ENCODE data around the gene KIAA1210.

DNA sequence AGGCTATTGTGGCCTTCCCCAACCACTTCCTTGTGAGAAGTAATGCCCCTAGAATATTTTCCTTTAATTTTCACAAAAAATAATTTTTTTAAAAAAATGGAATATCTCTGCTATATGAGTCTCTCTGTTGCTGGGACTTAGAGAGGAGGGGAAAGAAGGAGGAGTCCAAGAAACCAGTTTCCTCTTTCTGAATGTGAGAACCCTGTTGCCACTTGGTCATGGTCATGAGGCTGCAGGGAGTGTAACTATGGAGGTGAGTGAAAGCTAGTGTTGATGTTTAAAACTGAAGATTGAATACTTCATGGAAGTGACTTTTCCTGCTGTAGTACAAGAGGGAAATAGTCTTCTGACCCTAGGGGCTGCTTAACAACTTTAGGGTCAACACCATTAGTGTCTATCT, 20.4 kb downstream of the KIAA1210 start:
- TF ChIP-seq POLR2AphosphoS5 (IDR thresholded peaks at IDR 0.05; ENCODE audit: low read depth): no peak
- no peak for TF ChIP-seq CTCF (conservative IDR thresholded peaks at IDR 0.05; ENCODE audit: low read depth in 2 of 2)
- no peak for TF ChIP-seq JUNB (IDR thresholded peaks at IDR 0.05; ENCODE audit: unreplicated experiment)
- TF ChIP-seq EZH2 (IDR thresholded peaks at IDR 0.05; ENCODE audit: low read depth, unreplicated experiment): no peak
- no peak for TF ChIP-seq EZH2phosphoT487 (IDR thresholded peaks at IDR 0.05; ENCODE audit: unreplicated experiment)
- TF ChIP-seq STAT1 (IDR thresholded peaks at IDR 0.05; ENCODE audit: unreplicated experiment): no peak
- TF ChIP-seq, protein P1, sequence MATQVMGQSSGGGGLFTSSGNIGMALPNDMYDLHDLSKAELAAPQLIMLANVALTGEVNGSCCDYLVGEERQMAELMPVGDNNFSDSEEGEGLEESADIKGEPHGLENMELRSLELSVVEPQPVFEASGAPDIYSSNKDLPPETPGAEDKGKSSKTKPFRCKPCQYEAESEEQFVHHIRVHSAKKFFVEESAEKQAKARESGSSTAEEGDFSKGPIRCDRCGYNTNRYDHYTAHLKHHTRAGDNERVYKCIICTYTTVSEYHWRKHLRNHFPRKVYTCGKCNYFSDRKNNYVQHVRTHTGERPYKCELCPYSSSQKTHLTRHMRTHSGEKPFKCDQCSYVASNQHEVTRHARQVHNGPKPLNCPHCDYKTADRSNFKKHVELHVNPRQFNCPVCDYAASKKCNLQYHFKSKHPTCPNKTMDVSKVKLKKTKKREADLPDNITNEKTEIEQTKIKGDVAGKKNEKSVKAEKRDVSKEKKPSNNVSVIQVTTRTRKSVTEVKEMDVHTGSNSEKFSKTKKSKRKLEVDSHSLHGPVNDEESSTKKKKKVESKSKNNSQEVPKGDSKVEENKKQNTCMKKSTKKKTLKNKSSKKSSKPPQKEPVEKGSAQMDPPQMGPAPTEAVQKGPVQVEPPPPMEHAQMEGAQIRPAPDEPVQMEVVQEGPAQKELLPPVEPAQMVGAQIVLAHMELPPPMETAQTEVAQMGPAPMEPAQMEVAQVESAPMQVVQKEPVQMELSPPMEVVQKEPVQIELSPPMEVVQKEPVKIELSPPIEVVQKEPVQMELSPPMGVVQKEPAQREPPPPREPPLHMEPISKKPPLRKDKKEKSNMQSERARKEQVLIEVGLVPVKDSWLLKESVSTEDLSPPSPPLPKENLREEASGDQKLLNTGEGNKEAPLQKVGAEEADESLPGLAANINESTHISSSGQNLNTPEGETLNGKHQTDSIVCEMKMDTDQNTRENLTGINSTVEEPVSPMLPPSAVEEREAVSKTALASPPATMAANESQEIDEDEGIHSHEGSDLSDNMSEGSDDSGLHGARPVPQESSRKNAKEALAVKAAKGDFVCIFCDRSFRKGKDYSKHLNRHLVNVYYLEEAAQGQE (IDR thresholded peaks at IDR 0.05; ENCODE audit: unreplicated experiment): no peak
- TF ChIP-seq CREB1 (CRISPR knock-in tag; IDR thresholded peaks at IDR 0.05; ENCODE audit: low read depth): no peak
- TF ChIP-seq NANOG (IDR thresholded peaks at IDR 0.05; ENCODE audit: borderline replicate concordance): no peak
- TF ChIP-seq ZNF331 (CRISPR knock-in tag; IDR thresholded peaks at IDR 0.05; ENCODE audit: low read depth): no peak
- TF ChIP-seq ETS1 (IDR thresholded peaks at IDR 0.05): no peak
- no peak for TF ChIP-seq ZNF114 (CRISPR knock-in tag; IDR thresholded peaks at IDR 0.05)

All from GM23338 (cell line).